Measurements from ENCODE around the gene ABCF1. TPM values are rescaled to one million over a fixed set of nuclear protein-coding genes. Genes with fewer than 3 reads are reported as not detected.

Gene ABCF1
- total and polyA plus RNA-seq, 9 of the 15 experiments (the other 6 are each of a cell fraction or from before 2014, with no cell fraction given) = 41.6 to 193 (median 102) TPM

- TF ChIP-seq SRSF7 (optimal IDR thresholded peaks at IDR 0.05; ENCODE audit: low read depth, low read length) (no peak), KHSRP (IDR thresholded peaks at IDR 0.05) (peak; percentile 13; the same call in 1 of the 2 replicates), LCOR (CRISPR knock-in tag; IDR thresholded peaks at IDR 0.05) (peak; percentile 85; the same call in 1 of the 2 replicates), GTF2B (IDR thresholded peaks at IDR 0.05; ENCODE audit: extremely low read depth, insufficient read length) (no peak), MLX (CRISPR knock-in tag; conservative IDR thresholded peaks at IDR 0.05) (no peak), SRSF9 (IDR thresholded peaks at IDR 0.05; ENCODE audit: borderline replicate concordance, low read depth, low read length) (no peak), CREB1 (IDR thresholded peaks at IDR 0.05) (no peak), CREB1 (CRISPR knock-in tag; IDR thresholded peaks at IDR 0.05) (no peak), MAFK (IDR thresholded peaks at IDR 0.05; ENCODE audit: low read length) (peak; percentile 94), ATF4 (CRISPR knock-in tag; IDR thresholded peaks at IDR 0.05) (peak; percentile 43; the same call in 1 of the 2 replicates), MYBL2 (IDR thresholded peaks at IDR 0.05; ENCODE audit: low read depth) (no peak), MYBL2 (CRISPR knock-in tag; IDR thresholded peaks at IDR 0.05; ENCODE audit: borderline replicate concordance) (no peak), ZNF212 (CRISPR knock-in tag; IDR thresholded peaks at IDR 0.05) (no peak), HOMEZ (CRISPR knock-in tag; IDR thresholded peaks at IDR 0.05) (no peak), ZNF512 (tag; IDR thresholded peaks at IDR 0.05) (no peak), NONO (IDR thresholded peaks at IDR 0.05; ENCODE audit: low read depth in 2 of 2, low read length in 1 of 2) (no peak), ZNF644 (tag; IDR thresholded peaks at IDR 0.05; ENCODE audit: low read depth) (peak; percentile 31; the same call in 1 of the 2 replicates), RHOXF2B (CRISPR knock-in tag; conservative IDR thresholded peaks at IDR 0.05) (0 out of 2 replicates have a peak, but pooled peaks have one; percentile 73), ZC3H11A (IDR thresholded peaks at IDR 0.05; ENCODE audit: low read depth, low read length) (no peak)
Measured at GRCh38 chr6:30615958-30616810, 44.9 kb downstream of the ABCF1 start (continued).

Measured in K562 (cell line).